ENCODE results near the gene ATP5F1D.

DNA sequence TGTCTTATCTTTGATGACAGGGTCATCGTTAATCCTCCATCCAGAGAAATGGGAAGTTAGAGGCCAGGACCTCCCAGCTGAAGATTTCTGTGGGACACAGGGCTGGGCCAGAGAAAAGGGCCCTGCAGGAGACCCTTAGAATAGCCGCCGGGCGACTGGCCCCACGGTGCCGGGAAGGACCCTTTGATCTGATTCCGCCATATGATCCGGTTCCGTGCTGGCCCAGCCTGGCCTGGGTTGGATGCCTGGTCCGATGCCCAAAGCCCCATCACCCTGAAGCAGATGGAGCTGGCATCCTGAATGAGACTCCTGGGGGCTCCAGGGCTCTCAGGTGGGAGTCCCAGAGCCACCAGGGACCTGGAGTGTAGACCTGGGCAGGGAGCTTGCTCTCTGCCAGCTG is 42.0 kb upstream of the ATP5F1D start:
- TF ChIP-seq POLR2A (IDR thresholded peaks at IDR 0.05) (no peak), CTCF (IDR thresholded peaks at IDR 0.05) (no peak)
